TTC549 (cell line): ENCODE results near the gene GNPNAT1.

Experiments
- FAIRE-seq: peaks from 2 replicates; lab custom pipeline; 2012; peaks lifted over from hg19 to GRCh38; lab: Jason Lieb, UNC

The GNPNAT1 gene

GRCh38 chr14:52791223-52792096 is at the start of gene GNPNAT1:
GNPNAT1 (minus strand) TSS chr14:52791607; CDS start chr14:52784650, 6,957 bp downstream.
- FAIRE-seq = no peak

GRCh38 chr14:52840877-52841276 is 49.5 kb upstream of the GNPNAT1 start:
- FAIRE-seq = no peak

- FAIRE-seq = no peak
Measured at GRCh38 chr14:52837451-52837850, 46.0 kb upstream of the GNPNAT1 start.

- no peak for FAIRE-seq
Measured at GRCh38 chr14:52836063-52836462, 44.7 kb upstream of the GNPNAT1 start.

GRCh38 chr14:52835122-52835903 is 43.9 kb upstream of the GNPNAT1 start:
- no peak for FAIRE-seq

GRCh38 chr14:52834440-52834842 is 43.0 kb upstream of the GNPNAT1 start:
- no peak for FAIRE-seq

- FAIRE-seq = no peak
Measured at GRCh38 chr14:52833891-52834290, 42.5 kb upstream of the GNPNAT1 start.

GRCh38 chr14:52829527-52830185 is 38.2 kb upstream of the GNPNAT1 start:
- no peak for FAIRE-seq

- FAIRE-seq = no peak
Measured at GRCh38 chr14:52827426-52827825, 36.0 kb upstream of the GNPNAT1 start.

- no peak for FAIRE-seq
Measured at GRCh38 chr14:52825085-52825484, 33.7 kb upstream of the GNPNAT1 start.

- FAIRE-seq = no peak
Measured at GRCh38 chr14:52824462-52824861, 33.1 kb upstream of the GNPNAT1 start.

GRCh38 chr14:52821805-52822250 is 30.4 kb upstream of the GNPNAT1 start:
- FAIRE-seq = no peak

- no peak for FAIRE-seq
Measured at GRCh38 chr14:52808101-52808500, 16.7 kb upstream of the GNPNAT1 start.

GRCh38 chr14:52806115-52806514 is 14.7 kb upstream of the GNPNAT1 start:
- no peak for FAIRE-seq

- no peak for FAIRE-seq
Measured at GRCh38 chr14:52802597-52802996, 11.2 kb upstream of the GNPNAT1 start.

GRCh38 chr14:52801014-52801712 is 9.8 kb upstream of the GNPNAT1 start:
- FAIRE-seq = no peak

GRCh38 chr14:52798826-52799225 is 7.4 kb upstream of the GNPNAT1 start:
- no peak for FAIRE-seq

- FAIRE-seq = no peak
Measured at GRCh38 chr14:52797653-52798052, 6.2 kb upstream of the GNPNAT1 start.

GRCh38 chr14:52793061-52793460 is 1.7 kb upstream of the GNPNAT1 start:
- FAIRE-seq = no peak

- no peak for FAIRE-seq
Measured at GRCh38 chr14:52792097-52792415, 649 bp upstream of the GNPNAT1 start.

GRCh38 chr14:52790756-52791222 is 618 bp downstream of the GNPNAT1 start:
- no peak for FAIRE-seq
